HG02973 (cell line): ENCODE results near the gene PTPRN2.
"Not testable (repeated sequence)": the region's sequence is repeated elsewhere in the genome, so short reads cannot be mapped to it uniquely, and the experiment has no call there.

Source experiments
- ATAC-seq: cut with Tn5 transposase; IDR thresholded peaks from one replicate; pipeline ENCODE4 v1.9.1; 2021; ENCODE audit warnings: moderate library complexity; ENCODE audit not compliant: unreplicated experiment

PTPRN2 gene

GRCh38 chr7:157784041-157784835 lies 803.4 kb downstream of the PTPRN2 start:
- ATAC-seq: no peak

- ATAC-seq: no peak
Measured at GRCh38 chr7:157782041-157782440, 805.6 kb downstream of the PTPRN2 start.

- ATAC-seq: no peak
Measured at GRCh38 chr7:157780721-157781120, 806.9 kb downstream of the PTPRN2 start.

- no peak for ATAC-seq
Measured at GRCh38 chr7:157780312-157780711, 807.3 kb downstream of the PTPRN2 start.

GRCh38 chr7:157779206-157779605 lies 808.4 kb downstream of the PTPRN2 start:
- no peak for ATAC-seq

- not testable (repeated sequence) for ATAC-seq
Measured at GRCh38 chr7:157777194-157777762, 810.3 kb downstream of the PTPRN2 start.

- no peak for ATAC-seq
Measured at GRCh38 chr7:157775560-157776332, 811.9 kb downstream of the PTPRN2 start.

GRCh38 chr7:157775021-157775559 lies 812.5 kb downstream of the PTPRN2 start:
- ATAC-seq: no peak

GRCh38 chr7:157774495-157774894 lies 813.1 kb downstream of the PTPRN2 start:
- ATAC-seq: no peak

- no peak for ATAC-seq
Measured at GRCh38 chr7:157773361-157773760, 814.3 kb downstream of the PTPRN2 start.

- no peak for ATAC-seq
Measured at GRCh38 chr7:157772486-157773130, 815.0 kb downstream of the PTPRN2 start.

GRCh38 chr7:157771689-157772088 lies 815.9 kb downstream of the PTPRN2 start:
- no peak for ATAC-seq

- no peak for ATAC-seq
Measured at GRCh38 chr7:157770716-157771320, 816.8 kb downstream of the PTPRN2 start.

GRCh38 chr7:157769526-157770215 lies 818.0 kb downstream of the PTPRN2 start:
- no peak for ATAC-seq

- no peak for ATAC-seq
Measured at GRCh38 chr7:157769086-157769485, 818.5 kb downstream of the PTPRN2 start.

- no peak for ATAC-seq
Measured at GRCh38 chr7:157768198-157768597, 819.4 kb downstream of the PTPRN2 start.

GRCh38 chr7:157767506-157768197 lies 820.0 kb downstream of the PTPRN2 start:
- ATAC-seq: no peak

- no peak for ATAC-seq
Measured at GRCh38 chr7:157766098-157766497, 821.5 kb downstream of the PTPRN2 start.

- ATAC-seq: no peak
Measured at GRCh38 chr7:157764946-157765537, 822.6 kb downstream of the PTPRN2 start.
